ENCODE results near the gene HMGN3.
"Not testable (repeated sequence)": the region's sequence is repeated elsewhere in the genome, so short reads cannot be mapped to it uniquely, and the experiment has no call there.

Gene HMGN3

DNA sequence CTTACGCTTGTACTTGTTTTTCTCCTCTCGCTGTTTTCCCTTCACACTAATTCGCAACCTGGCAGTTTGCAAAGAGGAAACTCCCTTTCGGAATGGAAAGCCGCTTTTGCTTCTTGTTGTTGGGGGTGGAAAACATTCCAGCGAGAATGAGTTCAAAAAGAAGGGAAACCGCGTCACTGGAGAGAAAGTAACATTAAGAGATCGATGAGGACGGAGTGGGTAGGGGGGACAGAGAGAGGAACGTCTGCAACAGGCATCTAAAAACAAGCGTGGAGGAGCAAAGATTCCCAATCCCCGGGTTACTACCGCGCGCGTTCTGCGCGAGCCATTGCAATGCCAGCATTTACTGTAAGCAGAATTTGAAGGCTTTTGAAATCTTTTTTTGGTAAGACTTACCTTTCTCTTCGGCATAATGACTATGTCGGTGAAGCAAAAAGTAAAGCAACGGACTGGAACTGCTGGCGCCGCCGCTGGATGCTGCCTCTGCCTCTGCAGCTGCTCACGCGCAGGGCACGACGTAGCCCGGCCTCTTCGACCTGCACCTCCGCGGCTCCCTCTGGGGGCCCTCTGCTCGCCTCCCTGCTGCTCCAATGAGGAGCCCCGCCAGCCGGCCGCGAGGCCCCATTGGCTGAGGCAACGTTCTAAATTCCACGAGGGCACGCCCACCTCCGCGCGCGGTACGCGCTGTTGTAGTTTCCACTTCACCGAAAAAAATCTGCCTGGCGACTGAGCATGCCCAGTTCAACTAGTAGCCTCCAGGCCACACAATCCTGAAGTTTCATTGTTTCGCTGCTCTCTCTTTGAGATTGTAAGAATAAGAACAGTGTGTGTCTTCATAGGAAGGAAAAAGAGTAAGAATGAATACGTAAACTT is at the start of gene HMGN3:
HMGN3 (minus strand) TSS at position 533 of the 873 bp plus-strand sequence.
- peak; percentile 90 for DNase-seq (ENCODE audit: low read depth)

DNA sequence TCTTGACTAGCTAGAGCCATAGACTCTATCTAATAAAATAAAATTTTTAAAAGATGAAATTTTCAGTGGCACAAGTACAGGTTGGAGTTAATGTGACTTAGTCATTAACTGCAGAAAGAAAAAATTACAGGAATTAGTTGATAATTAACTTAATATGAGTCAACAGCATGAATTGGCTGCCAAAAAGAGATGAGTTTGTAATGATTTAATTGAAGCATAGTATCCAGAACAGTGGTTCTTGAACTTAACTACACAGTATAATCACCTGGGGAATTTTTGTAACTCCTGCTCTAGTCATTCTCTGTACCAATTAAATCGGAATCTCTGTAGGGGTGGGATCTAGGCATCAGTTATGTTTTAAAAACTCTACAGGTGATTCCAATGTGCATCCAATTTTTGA is 46.3 kb upstream of the HMGN3 start:
- no peak for DNase-seq (ENCODE audit: low read depth)

DNA sequence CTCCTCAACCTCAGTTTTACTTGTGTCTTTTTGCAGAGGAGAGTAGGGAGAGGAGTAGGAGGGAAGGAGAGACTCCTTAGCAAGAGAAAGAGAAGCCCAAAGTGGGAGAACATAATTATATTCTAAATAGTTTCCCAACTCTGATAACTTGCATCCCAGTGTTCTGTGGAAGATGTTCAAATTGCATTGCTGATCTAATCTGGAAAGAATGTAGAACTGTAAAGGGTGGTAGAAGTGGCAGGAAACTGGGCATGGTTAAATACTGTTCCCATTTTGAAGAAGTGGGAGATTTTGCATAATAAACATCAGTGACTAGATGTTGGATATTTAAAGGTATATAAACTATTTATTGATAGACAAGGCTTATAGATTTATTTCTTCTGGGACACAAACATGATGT is 42.6 kb upstream of the HMGN3 start:
- no peak for DNase-seq (ENCODE audit: low read depth)

DNA sequence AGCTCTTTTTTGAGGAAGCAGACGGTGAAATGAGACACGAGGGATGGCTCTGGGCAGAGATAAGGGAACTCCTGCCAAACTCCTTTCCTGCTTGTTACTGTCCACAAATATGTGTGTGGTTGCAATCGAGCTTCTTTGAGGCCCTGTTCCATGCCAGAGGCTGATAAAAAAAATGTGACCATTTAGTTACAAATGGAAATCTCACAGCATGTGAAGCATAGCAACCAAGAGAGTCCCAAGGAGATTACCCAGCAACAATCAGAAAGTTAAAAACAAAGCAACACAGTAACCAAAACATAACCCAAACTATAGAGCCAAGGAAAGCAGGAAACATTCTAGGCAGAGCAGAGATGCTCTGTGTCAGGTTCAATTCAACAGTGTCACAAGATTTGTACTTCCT is 35.4 kb upstream of the HMGN3 start:
- DNase-seq (ENCODE audit: low read depth), result no peak

DNA sequence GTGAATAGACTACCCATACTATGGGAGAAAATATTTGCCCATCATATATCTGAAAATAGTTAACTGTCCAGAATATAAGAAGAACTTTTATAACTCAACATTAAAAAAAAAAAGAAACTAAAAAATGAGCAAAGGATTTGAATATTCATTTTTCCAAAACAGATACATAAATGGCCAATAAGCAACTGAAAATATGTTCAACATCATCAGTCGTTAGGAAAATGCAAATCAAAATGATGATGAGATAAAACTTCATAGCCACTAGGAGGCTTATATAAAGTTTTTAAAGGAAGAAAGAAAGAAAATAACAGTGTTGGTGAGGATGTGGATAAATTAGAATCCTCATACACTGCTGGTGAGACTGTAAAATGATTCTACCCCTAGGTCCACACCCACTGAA is 32.6 kb upstream of the HMGN3 start:
- DNase-seq (ENCODE audit: low read depth), result no peak

DNA sequence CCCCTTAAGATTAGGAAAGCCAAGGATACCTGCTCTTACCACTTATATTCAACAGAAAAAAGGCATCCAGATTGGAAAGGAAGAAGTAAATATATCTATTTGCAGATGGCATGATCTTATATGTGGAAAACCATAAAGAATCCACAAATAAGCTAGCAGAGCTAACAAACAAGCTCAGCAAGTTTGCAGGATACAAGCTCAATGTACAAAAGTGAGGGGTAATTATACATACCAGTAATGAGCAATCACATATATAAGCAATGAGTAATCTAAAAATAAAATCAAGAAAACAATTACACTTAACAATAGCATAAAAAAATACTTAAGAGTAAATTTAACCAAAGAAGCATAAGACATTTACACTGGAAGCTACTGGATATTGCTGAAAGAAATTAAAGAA is 31.6 kb upstream of the HMGN3 start:
- no peak for DNase-seq (ENCODE audit: low read depth)

DNA sequence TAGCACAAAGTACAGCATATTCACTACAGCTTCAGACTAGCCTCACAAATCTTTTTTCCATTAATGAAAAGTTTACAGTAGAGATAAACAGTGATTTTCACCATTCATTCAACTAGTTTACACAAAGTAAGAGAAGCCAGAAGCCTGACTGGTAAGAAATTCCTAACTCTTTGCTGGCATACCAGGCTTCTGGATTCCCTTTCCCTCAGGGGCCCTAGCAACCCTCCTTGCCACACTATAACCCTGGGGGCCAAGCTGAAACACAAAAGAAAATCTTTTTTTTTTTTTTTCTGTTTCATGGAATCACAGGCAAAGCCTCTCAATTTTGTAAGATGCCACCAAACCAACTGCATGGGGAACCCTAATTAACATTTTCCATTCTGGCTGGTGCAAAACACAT is 28.9 kb upstream of the HMGN3 start:
- no peak for DNase-seq (ENCODE audit: low read depth)

DNA sequence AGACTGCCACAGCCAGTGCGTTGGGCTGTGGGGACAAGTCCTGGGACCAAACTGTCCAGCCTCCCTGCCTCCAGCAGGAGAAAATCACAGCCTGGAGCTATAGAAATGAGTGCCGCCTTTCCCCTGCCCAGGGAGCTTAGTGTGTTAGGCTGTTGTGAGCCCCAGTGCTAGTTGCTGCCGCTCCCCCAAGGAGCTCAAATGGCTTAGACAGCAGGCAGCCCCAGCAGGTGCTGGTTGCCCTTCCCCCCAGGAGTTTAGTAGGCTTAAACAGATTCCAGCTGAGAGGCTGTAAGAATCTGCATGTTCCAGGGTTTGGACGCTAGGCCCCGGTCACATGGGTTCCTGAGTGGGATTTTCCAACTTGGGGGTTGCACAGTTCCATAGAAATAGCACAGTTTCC is 27.2 kb upstream of the HMGN3 start:
- no peak for DNase-seq (ENCODE audit: low read depth)

DNA sequence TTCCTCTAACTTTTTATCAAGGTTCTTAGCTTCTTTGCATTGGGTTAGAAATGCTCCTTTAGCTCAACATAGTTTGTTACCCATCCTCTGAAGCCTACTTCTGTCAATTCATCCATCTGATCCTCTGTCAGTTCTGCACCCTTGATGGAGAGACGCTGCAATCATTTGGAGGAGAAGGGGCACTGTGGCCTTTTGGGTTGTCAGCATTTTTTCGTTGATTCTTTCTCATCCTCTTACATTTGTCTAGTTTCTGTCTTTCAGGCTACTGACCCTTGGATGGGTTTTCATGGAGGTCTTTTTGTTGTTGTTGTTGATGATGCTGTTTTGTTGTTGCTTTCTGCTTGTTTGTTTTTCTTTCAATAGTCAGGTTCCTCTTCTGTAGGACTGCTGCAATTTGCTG is 26.3 kb upstream of the HMGN3 start:
- DNase-seq (ENCODE audit: low read depth), result no peak

DNA sequence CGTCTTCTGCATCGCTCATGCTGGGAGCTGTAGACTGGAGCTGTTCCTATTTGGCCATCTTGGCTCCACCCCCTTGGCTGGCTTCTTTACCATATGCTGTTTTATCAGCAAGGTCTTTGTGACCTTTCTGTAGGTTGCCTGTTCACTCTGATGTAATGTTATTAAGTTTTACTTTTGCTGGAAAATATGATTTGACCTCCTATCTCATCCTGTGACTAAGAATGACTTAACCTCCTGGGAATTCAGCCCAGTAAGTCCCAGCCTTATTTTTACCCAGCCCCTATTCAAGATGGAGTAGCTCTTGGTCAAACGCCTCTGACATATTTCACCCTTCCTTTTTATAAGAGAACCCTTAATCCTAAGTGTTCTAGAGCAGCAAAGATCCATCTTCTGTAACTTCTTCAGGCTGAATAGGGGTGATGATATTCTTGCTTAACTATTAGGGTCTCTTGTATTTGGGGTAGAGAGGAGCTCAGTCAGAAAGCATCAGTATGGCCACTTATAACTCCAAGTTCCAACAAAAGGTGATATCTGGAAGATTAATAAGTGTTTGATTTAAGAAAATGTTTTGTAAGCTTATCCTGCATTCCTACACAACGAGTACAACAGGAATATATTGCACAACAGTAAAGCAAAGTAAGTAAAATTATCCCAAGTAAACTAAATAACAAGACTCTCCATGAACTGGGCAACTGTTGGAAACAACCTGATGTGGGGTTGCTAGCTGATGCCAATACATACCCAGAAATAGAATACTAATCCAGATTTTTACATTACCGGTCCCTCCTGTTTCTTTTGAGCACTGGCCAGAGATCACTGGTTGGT is 23.1 kb upstream of the HMGN3 start:
- no peak for DNase-seq (ENCODE audit: low read depth)

DNA sequence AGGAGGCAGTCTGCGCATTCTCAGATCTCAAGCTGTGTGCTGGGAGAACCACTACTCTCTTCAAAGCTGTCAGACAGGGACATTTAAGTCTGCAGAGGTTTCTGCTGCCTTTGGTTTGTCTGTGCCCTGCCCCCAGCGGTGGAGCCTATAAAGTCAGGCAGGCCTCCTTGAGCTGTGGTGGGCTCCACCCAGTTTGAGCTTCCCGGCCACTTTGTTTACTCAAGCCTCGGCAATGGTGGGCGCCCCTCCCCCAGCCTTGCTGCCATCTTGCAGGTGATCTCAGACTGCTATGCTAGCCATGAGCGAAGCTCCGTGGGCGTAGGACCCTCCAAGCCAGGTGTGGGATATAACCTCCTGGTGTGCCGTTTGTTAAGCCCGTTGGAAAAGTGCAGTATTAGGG is 22.3 kb upstream of the HMGN3 start:
- DNase-seq (ENCODE audit: low read depth), result not testable (repeated sequence)

DNA sequence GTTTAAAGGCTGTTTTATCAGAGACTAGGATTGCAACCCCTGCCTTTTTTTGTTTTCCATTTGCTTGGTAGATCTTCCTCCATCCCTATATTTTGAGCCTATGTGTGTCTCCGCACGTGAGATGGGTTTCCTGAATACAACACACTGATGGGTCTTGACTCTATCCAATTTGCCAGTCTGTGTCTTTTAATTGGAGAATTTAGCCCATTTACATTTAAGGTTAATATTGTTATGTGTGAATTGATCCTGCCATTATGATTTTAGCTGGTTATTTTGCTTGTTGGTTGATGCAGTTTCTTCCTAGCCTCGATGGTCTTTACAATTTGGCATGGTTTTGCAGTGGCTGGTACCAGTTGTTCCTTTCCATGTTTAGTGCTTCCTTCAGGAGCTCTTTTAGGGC is 20.6 kb upstream of the HMGN3 start:
- DNase-seq (ENCODE audit: low read depth), result not testable (repeated sequence)

DNA sequence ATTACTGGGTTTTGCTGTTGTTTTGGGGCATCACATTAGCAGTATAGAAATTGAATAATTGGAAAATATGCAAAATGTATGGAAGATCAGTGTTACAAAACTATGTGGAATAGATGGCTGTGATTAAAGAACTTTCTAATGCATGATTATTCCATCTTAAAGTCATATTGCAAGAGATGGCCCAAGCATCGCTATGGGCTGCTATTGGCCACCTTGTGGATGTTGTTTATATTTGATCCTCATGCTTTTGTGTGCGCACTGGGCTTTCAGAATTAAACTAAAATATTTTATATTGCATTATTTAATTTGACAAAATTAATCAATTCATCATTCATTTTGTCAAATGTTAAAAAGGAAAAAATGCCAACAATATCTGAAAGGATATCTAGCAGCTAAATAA is 16.1 kb upstream of the HMGN3 start:
- DNase-seq (ENCODE audit: low read depth), result no peak

DNA sequence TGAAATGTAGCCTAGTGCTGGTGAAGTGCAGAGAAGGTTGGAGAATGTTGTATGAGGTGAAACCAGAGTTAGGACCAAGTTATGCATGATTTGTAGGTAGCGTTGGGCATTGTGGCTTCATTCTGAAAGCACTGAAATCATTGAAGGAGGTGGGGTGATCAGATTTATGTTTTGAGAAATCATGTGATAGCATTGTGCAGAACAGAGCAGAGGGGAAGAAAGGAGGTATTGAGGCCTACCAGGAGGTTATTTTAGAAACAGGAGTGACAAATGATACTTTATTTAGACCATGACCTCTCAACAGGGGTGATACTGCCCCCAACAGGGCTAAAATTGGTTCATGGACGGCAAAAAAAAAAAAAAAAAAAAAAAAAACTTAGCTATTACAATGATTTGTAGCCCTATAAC is 15.6 kb upstream of the HMGN3 start:
- DNase-seq (ENCODE audit: low read depth), result no peak

DNA sequence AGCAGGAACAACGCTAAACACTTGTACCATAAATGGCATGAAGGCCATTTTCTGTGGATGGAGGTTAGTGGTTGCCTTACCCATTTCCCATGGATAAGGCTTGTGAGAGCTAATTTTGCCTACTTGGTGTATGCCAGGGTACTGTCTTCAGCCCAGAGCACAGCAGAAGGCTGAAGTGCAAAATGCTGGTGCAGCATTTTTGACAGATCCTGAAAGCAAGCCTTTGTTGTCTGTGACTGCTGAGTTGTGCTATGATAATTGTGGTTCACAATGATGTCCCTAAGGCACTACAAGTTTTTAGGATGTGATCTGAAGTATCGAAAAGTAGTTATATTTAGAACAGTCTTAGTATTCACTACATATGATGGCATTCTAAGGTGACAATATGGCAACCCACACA is 14.7 kb upstream of the HMGN3 start:
- no peak for DNase-seq (ENCODE audit: low read depth)

DNA sequence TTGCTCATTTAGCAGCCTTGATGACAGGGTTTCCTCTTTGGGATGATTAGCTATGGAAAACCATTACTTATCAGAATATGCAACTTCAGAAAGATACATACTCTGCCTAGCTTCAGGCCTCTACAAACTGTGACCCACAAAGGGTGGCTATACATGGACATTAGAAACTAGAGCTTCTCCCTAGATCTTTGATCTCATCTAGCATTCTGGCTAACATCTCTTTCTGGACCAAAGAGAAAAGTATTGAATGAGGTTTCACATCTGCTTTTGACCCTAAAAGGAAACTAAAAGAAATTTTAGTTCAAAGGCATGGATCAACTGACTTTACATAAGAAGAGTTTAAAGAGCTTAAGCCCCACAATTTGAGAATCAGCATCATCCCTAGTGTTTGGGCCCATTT is 12.4 kb upstream of the HMGN3 start:
- no peak for DNase-seq (ENCODE audit: low read depth)

DNA sequence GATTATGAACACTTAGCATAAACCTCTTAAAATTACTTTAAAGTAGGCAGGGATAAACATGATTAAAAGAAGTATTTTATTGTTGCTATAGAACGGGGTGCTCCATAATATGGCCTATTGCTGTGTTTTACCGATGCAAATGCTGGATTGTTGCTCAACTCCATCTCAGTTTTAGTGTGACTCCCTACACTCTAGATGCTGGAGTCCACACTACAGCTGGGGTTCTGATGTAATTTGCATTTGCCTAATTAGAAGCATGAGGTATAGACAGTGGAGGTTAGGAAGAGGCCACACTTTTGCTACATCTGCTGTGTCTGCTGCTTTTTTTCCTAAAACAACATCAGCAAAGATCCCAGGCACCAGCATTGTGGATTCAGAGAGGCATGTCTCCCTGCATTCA is 6.7 kb upstream of the HMGN3 start:
- DNase-seq (ENCODE audit: low read depth), result no peak

DNA sequence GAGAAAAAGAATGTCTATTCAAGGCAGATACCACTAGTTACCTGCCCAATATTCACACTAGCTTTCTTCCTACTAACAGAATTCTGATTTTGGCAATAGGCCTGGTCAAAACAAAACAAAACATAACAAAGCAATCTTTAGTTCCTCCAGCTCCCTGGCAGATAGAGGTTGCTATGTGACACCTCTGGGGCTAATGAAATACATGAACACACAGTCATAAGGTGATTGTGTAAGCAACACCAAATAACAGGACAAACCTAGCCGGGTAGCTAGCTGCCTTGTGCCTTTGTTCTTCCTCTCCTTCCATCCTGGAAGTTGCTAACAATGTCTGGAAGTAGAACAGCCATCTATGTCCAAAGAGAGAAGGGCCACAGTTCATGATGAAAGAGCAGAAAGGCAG is 6.0 kb upstream of the HMGN3 start:
- no peak for DNase-seq (ENCODE audit: low read depth)

DNA sequence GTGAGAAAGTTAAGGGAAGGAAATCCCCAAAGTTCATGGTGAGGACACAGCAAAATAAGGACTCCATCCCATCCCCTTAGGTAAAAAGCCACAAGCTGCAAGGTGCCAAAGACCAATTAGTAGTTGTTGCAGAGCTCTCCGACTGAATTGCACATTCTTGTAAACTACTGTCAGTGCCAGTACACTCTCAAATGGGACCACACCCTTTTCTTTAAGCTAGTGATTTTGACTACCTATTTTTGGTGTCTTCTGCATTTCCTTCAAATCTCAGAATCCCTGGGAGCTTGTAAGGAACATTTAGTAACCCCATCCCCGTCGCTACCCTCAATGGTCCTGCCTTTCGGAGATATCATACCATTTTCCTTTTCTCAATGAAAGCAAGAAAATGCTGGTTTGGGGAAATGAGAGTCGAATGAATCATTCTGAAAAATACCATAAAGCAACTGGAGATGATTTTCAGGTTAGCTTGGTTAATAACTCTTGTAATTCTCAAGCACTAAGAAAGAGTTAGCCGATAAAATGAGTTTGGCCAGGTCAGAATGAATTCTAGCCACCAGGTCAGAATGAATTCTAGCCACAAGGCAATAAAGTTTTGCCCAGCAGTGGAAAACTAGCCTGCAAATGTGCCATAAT is 5.2 kb upstream of the HMGN3 start:
- DNase-seq (ENCODE audit: low read depth), result no peak

DNA sequence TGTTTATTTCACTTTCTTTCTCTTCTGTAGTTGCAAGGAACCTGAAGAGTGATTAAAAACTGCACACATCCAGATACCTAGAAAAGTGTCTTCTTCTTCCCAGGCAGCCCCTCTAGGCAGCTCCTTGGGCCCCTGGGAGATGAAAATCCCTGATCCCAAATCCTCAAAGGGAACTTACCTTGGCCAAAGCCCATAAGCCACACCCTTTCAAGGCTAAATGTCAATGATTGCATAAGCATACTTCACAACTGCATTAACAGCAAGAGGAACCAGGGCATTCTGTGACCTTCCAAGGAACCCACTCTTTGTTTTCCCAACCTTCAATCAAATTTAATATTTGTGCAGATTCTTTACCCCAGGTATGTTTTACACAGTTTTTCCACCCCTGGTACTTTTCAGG is 4.4 kb upstream of the HMGN3 start:
- DNase-seq (ENCODE audit: low read depth), result no peak

DNA sequence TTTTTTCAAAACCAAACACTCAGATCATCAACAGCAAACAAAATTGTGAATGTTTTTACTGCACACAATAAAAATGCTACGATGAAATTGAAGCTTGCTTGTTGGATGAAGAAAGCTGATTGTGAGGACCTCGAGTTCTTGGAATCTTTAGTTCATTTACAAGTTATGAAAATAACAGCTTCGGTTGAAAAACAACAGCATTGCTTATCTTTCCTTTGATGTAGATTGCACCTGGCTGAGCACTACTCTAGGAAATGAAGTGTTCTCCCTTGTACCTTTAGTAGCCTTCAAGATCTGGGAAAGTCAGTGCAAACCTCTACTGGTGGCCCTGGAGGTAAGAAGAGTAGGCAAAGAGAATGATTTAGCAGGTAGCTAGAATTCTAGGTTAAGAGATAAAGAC is 2.2 kb upstream of the HMGN3 start:
- DNase-seq (ENCODE audit: low read depth), result no peak

DNA sequence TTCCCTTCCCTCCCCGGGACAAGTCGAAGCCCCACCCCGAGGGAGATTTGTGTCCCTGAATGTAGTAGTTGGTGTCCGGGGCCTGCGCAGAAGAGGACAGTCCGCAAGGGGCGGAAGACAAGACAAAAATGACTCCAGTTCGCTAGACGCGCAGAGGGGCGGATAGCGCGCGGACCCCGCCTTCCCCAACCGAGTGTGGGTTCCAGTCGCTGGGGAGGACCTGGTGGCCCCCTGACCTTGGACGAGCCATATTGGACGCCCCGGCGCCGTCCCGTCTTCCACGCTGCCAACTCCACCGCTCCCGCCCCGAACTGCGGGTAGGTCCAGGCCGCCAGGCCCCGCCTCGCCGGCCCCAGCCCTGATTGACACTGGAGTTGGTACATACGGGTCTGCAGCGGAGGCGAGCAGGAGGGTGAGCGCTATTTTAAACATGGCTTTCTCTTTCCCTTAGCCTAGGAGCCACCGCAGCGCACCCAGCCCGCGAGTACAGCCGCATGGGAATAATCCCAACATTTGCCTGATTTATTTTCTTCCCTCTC is 802 bp downstream of the HMGN3 start:
- peak; percentile 49 for DNase-seq (ENCODE audit: low read depth)
